ENCODE data around the gene KRTCAP2. TPM values are rescaled to one million over a fixed set of nuclear protein-coding genes. Genes with fewer than 3 reads are reported as not detected.

KRTCAP2 gene
- total RNA-seq, 1 donor from 2014 or later, result 150 TPM

DNA sequence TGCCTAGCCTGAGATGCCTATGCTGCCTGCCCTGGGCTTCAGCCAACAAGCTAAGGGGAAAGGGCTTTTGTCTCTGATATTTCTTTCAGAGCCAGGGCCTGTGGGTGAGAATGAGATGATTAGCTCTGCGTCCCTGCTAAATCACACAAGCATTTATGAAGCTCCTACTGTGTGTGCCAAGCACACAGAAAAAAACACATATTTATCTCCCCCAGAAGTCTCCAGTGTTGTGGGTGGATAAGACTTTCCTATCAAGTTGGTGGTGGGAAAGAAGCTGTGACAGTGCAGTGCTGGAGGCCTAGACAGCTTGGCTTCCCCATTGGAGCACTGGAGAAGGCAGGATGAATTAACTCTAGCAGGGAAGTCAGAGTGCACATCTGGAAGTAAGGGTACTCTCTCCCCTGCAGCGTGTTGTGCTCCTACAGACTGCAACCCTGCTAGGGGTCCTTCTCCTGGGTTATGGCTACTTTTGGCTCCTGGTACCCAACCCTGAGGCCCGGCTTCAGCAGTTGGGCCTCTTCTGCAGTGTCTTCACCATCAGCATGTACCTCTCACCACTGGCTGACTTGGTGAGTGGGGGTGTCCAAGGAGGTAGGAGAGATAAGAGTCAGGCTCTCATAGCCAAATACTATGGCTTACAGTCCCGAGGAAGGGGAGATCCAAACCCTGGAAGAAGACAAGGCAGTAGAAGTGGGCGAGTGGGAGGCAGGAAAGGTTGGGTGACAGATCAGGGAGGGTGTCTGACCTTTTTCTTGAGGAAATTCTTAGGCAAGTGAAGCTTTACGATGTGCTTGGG, 35.8 kb downstream of the KRTCAP2 start:
- no peak for DNase-seq (ENCODE audit: extremely low read depth, low read depth, low spot score)

DNA sequence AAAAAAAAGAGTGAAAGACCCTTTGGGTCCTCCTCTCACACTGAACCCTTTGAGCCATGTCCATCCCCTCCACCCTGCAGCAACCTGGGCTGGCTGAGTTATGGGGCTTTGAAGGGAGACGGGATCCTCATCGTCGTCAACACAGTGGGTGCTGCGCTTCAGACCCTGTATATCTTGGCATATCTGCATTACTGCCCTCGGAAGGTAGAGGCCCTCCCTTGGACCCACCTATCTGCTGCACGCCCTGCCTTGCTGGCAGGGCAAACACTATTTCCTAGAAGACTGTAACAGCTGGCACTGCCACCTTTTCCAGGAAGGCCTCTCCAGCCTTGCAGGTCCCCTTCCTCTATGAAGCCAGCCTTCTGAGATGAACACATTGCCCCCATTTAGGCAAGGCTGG, 36.4 kb downstream of the KRTCAP2 start:
- no peak for DNase-seq (ENCODE audit: extremely low read depth, low read depth, low spot score)

GRCh38 chr1:155135415-155136028, 37.6 kb downstream of the KRTCAP2 start, which contains the start of gene SLC50A1:
Gene SLC50A1, plus strand, starts transcription at chr1:155135852. Its CDS starts 60 bp downstream, at chr1:155135912.
- DNase-seq (ENCODE audit: extremely low read depth, low read depth, low spot score), result peak; percentile 36

DNA sequence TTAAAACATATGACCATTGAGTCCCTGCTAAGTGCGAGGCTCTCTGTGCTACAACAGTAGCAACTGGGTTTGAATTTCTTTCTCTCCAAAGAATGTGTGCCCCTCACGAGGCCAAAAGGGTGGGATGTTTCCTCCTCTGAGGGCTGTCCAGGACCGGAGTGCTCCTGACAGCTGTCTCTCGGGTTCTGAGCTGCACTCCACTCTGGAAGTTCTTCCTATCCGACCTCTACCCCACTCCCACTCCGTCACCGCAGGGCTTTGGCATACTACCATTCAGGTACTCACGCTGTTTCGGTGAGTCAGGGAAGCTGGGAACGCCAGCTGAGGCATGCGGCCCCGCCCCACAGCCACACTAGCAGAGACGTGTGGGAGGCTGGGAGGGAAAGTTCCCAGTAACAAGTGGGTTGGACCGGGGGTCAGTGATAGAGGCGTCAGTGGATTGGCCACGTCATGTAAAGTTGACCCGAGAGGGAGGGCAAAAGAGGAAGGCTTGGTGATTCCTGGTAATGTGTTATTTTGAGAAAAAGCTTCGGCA, 38.2 kb downstream of the KRTCAP2 start:
- DNase-seq (ENCODE audit: extremely low read depth, low read depth, low spot score), result peak; percentile 80

- no peak for DNase-seq (ENCODE audit: extremely low read depth, low read depth, low spot score)
These were observed 38.8 kb downstream of the KRTCAP2 start for GRCh38 chr1:155134322-155134721.

- no peak for DNase-seq (ENCODE audit: extremely low read depth, low read depth, low spot score)
These were observed 39.3 kb downstream of the KRTCAP2 start for GRCh38 chr1:155133799-155134281.

- DNase-seq (ENCODE audit: extremely low read depth, low read depth, low spot score), result no peak
These were observed 41.2 kb downstream of the KRTCAP2 start for GRCh38 chr1:155131856-155132255.

GRCh38 chr1:155131285-155131684, 41.8 kb downstream of the KRTCAP2 start:
- DNase-seq (ENCODE audit: extremely low read depth, low read depth, low spot score), result no peak

- no peak for DNase-seq (ENCODE audit: extremely low read depth, low read depth, low spot score)
These were observed 42.7 kb downstream of the KRTCAP2 start for GRCh38 chr1:155130272-155131006.

DNA sequence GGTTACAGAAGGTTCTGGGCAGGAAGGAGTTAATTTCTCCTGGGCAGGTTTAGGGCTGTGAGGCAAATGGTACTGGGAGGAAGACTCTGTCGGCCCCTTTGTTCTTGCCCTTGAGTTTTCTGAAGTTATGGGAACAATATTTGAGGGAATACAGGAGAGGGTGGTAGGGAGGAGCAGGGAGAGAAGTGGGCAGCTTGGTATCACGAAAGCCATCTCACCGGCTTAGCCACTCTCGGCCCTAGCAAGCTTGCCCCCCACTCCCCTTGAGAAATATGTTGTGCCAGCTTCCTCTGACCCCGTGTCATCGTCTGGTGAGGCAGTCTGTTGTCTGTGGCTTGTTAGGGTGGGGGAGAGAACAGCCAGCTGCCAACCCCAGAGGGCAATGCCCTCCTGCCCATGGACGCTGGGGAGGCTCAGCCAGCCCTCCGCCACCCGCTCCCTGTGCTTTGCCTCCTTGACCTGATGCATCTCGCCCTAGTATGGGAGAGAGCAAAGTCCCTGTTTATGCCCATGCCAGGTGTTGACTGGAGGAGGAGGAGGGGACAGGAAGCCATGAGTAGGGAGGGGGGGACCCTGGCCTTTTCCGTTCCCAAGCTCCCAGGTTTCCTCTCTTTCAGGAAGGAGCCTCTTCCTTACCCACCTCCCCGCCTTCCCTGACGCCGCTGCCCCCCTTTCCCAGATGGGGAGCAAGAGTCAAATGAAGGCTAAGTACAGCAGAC, 44.2 kb downstream of the KRTCAP2 start:
- DNase-seq (ENCODE audit: extremely low read depth, low read depth, low spot score), result no peak

GRCh38 chr1:155127967-155128754, 44.9 kb downstream of the KRTCAP2 start:
- no peak for DNase-seq (ENCODE audit: extremely low read depth, low read depth, low spot score)

- DNase-seq (ENCODE audit: extremely low read depth, low read depth, low spot score), result no peak
These were observed 45.8 kb downstream of the KRTCAP2 start, which contains the start of gene EFNA1 for GRCh38 chr1:155127105-155127966. Gene EFNA1, plus strand, starts transcription at chr1:155127876. Its CDS starts 102 bp downstream, at chr1:155127978.

DNA sequence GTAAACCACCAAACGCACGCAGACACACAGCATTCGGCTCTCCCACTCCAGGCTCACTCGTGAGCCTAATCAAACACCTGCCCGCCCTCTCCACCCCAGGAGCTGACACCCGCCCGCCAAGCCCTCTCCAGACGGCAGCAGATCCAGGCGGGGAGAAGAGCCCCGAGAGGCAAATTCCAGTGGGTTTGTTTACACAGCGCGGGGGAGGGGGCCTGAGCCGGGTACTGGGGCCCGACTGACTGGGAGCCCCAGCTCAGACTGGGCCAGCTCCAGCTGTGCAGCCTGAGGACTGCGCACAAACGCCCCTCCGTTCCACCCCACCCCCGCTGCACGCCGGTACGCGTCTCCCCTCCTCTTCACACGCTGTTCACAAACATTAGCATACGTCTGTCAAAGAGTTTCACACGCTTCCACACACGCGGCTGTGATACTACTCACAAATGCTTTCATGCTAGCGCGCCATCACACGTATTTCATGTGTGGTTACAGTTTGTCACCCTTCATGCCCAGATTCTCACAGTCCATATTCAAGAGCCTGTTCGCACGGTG, 46.5 kb downstream of the KRTCAP2 start:
- no peak for DNase-seq (ENCODE audit: extremely low read depth, low read depth, low spot score)

DNA sequence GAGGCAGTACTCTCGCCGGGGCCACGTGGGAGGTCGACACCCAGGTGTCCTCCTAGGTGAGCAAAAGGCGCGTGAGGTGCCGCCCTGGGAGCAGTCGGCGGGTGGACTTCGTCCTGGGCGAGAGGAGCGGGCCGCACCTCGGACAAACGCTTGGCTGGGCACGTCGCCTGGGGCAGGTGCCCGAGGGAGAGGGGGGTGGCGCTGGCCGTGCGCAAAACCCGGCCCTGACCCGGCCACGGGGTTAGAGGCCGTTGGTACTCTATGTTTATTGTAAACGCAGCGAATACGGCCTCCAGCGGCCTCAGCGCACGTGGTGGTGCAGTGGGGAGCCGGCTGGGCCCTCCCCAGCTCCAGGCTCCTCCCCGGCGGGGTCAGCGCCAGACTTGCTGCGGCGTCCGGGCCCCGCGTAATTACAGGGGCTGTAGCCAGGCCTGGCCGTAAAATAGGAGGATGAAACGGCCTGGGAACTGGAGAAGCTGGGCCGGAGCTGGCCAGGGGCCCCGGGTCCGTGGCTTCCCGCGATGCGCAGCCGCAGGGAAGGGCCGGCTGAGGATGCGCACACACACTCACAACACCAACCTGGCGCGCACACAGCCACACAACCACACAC, 47.1 kb downstream of the KRTCAP2 start:
- no peak for DNase-seq (ENCODE audit: extremely low read depth, low read depth, low spot score)

- DNase-seq (ENCODE audit: extremely low read depth, low read depth, low spot score), result no peak
These were observed 47.6 kb downstream of the KRTCAP2 start for GRCh38 chr1:155125511-155125945.

DNA sequence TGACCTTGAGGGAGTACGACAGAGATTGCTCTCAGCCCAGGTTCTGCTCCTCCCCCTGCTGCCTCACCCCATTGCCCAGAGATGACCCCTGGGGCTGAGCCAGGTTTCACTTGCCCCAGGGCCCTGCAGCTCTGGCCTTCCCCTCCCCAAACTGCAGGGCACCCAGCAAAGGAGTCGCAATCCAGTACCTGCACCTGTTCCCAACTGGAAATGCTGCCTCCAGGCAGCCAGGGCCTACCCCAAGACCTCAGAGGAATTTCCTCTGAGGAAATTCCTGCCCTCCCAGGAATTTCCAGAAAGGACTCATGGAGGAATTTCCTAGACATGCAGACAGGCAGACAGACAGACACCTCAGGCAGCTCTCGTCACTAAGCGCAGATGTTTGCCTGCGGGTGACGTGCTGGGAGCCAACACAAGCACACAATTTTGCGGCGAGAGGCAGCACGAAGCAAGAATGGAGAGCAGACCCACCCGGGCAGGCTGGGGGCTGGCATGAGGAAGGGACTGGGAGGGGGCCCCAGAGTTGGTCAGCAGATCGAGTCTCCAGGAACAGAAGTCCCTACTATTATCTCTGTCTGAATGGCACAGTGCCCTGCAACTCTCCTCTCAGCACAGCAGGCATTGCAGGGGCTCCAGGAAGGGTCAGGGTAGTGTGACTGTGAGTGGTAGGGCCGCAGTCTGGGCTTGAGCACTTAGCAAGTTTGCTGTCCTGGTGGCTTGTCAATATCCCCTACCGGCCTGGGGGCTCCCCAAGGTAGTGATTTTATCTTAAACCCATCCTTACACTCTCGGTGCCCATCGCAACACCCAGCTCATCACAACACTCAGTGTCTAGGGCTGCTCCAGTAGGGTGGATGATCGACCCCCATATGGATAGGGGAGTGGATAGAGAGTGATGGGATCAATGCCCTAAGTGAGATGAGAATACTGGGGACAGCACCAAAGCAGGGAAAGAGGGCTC, 48.3 kb downstream of the KRTCAP2 start:
- no peak for DNase-seq (ENCODE audit: extremely low read depth, low read depth, low spot score)

GRCh38 chr1:155123801-155124200, 49.3 kb downstream of the KRTCAP2 start:
- no peak for DNase-seq (ENCODE audit: extremely low read depth, low read depth, low spot score)

Data from glomerular endothelial cell (primary cell).